Hepatocyte (in vitro differentiated cells): ENCODE data around the gene MRM3. TPM values are rescaled to one million over a fixed set of nuclear protein-coding genes. Genes with fewer than 3 reads are reported as not detected.
"Not testable (repeated sequence)": the region's sequence is repeated elsewhere in the genome, so short reads cannot be mapped to it uniquely, and the experiment has no call there.

Source experiments
- DNase-seq: peaks from one replicate; pipeline ENCODE4 v3.0.0-alpha.2; 2016; ENCODE audit warnings: low spot score
- H2AFZ ChIP-seq: fragments of 200-600 bp; sonication (generic); 2 replicates; pipeline ENCODE4 v1.6.0; 2016; ENCODE audit warnings: antibody characterized with exemption, mild to moderate bottlenecking
- H3K27ac ChIP-seq: fragments of 200-600 bp; sonication (generic); 2 replicates; pipeline ENCODE4 v1.5.1; 2016; ENCODE audit warnings: mild to moderate bottlenecking
- H3K27me3 ChIP-seq: fragments of 200-600 bp; sonication (generic); 2 replicates; pipeline ENCODE4 v1.6.1; 2016
- H3K36me3 ChIP-seq: fragments of 200-600 bp; sonication (generic); replicated peaks from 2 replicates; pipeline ENCODE4 v1.5.1; 2016; ENCODE audit warnings: low read depth; ENCODE audit not compliant: insufficient read depth
- H3K4me1 ChIP-seq: fragments of 200-600 bp; sonication (generic); 2 replicates; pipeline ENCODE4 v1.5.1; 2016; ENCODE audit warnings: mild to moderate bottlenecking, moderate library complexity; ENCODE audit not compliant: insufficient read depth
- H3K4me2 ChIP-seq: fragments of 200-600 bp; sonication (generic); 2 replicates; pipeline ENCODE4 v1.6.0; 2016
- H3K4me3 ChIP-seq: fragments of 200-600 bp; sonication (generic); 2 replicates; pipeline ENCODE4 v1.5.1; 2016; ENCODE audit warnings: mild to moderate bottlenecking
- H3K79me2 ChIP-seq: fragments of 200-600 bp; sonication (generic); 2 replicates; pipeline ENCODE4 v1.6.0; 2017; ENCODE audit warnings: mild to moderate bottlenecking
- H3K9me2 ChIP-seq: fragments of 200-600 bp; sonication (generic); replicated peaks from 2 replicates; pipeline ENCODE4 v1.6.0; 2017; ENCODE audit warnings: mild to moderate bottlenecking; ENCODE audit not compliant: insufficient read depth
- H3K9me3 ChIP-seq: fragments of 200-600 bp; sonication (generic); 2 replicates; pipeline ENCODE4 v1.5.1; 2016; ENCODE audit warnings: low read depth, mild to moderate bottlenecking
- H4K20me1 ChIP-seq: fragments of 200-600 bp; sonication (generic); 2 replicates; pipeline ENCODE4 v1.6.0; 2016; ENCODE audit warnings: mild to moderate bottlenecking; ENCODE audit not compliant: insufficient read depth, poor library complexity, severe bottlenecking
- EZH2 ChIP-seq: fragments of 200-600 bp; sonication (generic); IDR thresholded peaks from 2 replicates; pipeline ENCODE4 v1.6.1; 2016; ENCODE audit warnings: antibody characterized with exemption, mild to moderate bottlenecking, borderline replicate concordance
- EZH2phosphoT487 ChIP-seq: fragments of 200-600 bp; sonication (generic); IDR thresholded peaks from one replicate; pipeline ENCODE4 v1.6.1; 2018; ENCODE audit warnings: antibody characterized with exemption, mild to moderate bottlenecking, low read depth, moderate library complexity; ENCODE audit not compliant: unreplicated experiment, severe bottlenecking
- WGBS: methylation state at CpG from one replicate; pipeline ENCODE4 v1.1.6; 2016; ENCODE audit warnings: low lambda C conversion rate; ENCODE audit errors: missing lambda C conversion rate; 5-methylcytosine and 5-hydroxymethylcytosine counted together
- polyA plus RNA-seq: library from polyadenylated mRNA; unstranded; fragments of >200 nt; fragmentation: Nextera tagmentation; extraction: Ambion mirVana; gene quantifications from 2 replicates; pipeline ENCODE4 v1.2.1, GENCODE V29; 2016
- total RNA-seq: library from RNA; depleted of rRNA; stranded (reverse); fragments of >200 nt; gene quantifications from 2 replicates; pipeline ENCODE4 v1.2.3, GENCODE V29; 2014
- TF ChIP-seq, protein P1 (sequence below): fragments of 200-600 bp; sonication (generic); IDR thresholded peaks from 2 replicates; pipeline ENCODE4 v1.5.1; 2016; ENCODE audit warnings: antibody characterized with exemption, mild to moderate bottlenecking; ENCODE audit not compliant: poor library complexity

The MRM3 gene
- total and polyA plus RNA-seq, 2 experiments from 2014 or later = 14.6 to 15.3 TPM

DNA sequence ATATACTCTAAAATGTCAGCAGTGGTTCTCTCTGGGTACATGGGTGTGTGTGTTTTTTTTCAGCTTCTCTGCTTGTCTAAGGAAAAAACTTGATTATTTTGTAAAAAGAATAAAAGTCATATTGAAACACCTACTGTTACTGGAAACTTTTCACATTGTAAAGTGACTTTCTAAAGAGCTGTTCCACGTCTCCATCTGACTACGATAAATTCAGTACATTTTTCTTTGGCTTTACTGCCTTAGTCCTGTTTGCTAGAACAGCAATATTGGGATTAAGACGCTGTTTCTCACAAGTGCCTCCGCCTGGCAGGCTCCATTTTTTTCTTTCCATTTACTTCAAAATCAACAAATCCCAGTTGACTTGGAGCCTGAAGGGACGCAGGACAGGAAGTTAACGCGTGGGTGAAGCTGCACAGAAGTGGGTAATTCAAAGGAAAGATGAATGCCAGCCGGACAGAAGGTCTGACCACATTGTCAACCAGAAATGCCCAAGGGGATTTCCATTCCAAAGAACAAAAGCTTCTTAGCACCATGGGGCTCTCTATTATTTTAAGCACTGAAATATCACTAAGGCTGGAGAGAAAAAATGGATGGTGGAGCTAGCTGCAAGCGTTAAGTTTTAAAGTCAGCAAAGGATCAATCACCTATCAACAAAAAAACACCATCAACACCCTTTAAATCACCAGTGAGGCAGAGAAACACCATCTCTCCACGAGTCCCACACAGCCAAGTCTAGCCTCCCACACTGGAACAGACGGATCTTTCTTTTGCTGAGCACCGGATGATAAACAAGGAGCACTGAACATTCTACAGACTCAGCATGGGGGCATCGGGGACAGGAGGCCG lies 8.5 kb upstream of the MRM3 start:
- H3K4me1 ChIP-seq = no peaks in the 10 kb centered on the region
- no peak for DNase-seq
- no peak for TF ChIP-seq EZH2
- no peak for TF ChIP-seq EZH2phosphoT487
- TF ChIP-seq, protein P1, sequence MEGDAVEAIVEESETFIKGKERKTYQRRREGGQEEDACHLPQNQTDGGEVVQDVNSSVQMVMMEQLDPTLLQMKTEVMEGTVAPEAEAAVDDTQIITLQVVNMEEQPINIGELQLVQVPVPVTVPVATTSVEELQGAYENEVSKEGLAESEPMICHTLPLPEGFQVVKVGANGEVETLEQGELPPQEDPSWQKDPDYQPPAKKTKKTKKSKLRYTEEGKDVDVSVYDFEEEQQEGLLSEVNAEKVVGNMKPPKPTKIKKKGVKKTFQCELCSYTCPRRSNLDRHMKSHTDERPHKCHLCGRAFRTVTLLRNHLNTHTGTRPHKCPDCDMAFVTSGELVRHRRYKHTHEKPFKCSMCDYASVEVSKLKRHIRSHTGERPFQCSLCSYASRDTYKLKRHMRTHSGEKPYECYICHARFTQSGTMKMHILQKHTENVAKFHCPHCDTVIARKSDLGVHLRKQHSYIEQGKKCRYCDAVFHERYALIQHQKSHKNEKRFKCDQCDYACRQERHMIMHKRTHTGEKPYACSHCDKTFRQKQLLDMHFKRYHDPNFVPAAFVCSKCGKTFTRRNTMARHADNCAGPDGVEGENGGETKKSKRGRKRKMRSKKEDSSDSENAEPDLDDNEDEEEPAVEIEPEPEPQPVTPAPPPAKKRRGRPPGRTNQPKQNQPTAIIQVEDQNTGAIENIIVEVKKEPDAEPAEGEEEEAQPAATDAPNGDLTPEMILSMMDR = no peak
- H3K79me2 ChIP-seq = peaks cover 16% of the 10 kb centered on the region
- H3K4me2 ChIP-seq = no peak overlapping the region
- no peaks in the 10 kb centered on the region for H3K27me3 ChIP-seq
- H3K27ac ChIP-seq = no peak overlapping the region
- H3K9me3 ChIP-seq = no peaks in the 10 kb centered on the region
- H3K9me2 ChIP-seq = no peaks in the 10 kb centered on the region
- peaks cover 5% of the 10 kb centered on the region for H3K36me3 ChIP-seq
- H3K4me3 ChIP-seq = no peak overlapping the region
- 72% methylated on average over 14 of the region's 14 CpGs for WGBS
- no peaks in the 10 kb centered on the region for H4K20me1 ChIP-seq
- no peak overlapping the region for H2AFZ ChIP-seq

DNA sequence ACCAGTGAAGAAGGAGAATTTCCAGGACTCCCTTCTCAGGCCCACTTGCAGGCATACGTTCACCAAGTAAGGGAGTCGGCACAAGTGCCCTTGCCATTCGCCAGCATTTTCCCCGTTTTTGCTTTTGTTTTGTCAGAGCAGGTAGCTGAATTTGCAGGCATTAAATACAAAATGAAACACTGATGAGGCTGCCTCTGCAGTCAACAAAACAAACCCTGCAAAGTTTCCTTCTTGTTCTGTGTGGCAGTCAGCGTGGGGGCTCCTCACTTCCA lies 7.9 kb upstream of the MRM3 start:
- Histone ChIP-seq H3K4me1 (no peaks in the 10 kb centered on the region), H3K79me2 (peaks cover 20% of the 10 kb centered on the region), H3K27me3 (no peaks in the 10 kb centered on the region), H2AFZ (no peak overlapping the region), H3K4me2 (no peak overlapping the region), H3K27ac (no peak overlapping the region), H3K4me3 (no peak overlapping the region), H3K9me3 (no peaks in the 10 kb centered on the region), H3K36me3 (peaks cover 5% of the 10 kb centered on the region), H4K20me1 (no peaks in the 10 kb centered on the region), H3K9me2 (no peaks in the 10 kb centered on the region)
- 91% methylated on average over 5 of the region's 5 CpGs for WGBS
- no peak for TF ChIP-seq EZH2
- TF ChIP-seq, protein P1 = no peak
- TF ChIP-seq EZH2phosphoT487 = no peak
- DNase-seq = no peak

DNA sequence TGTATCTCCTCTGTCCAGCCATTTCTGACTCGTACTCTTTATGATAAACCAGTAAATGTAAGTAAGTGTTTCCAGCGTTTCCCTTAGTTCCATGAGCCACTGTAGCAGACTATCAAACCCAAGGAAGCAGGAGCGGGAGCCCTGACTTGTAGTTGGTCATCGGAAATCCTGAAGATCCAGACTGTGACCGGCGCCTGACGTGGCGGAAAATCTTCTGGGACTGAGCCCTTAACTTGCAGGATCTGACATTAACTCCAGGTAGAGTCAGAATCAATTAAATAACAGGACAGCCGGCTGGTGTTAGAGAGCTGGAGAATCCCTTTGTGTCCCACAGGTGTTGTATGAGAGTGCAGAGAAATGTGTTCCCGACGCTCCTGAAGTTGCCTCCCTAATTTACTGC lies 4.1 kb upstream of the MRM3 start:
- H2AFZ ChIP-seq = no peak overlapping the region
- DNase-seq = no peak
- H3K4me3 ChIP-seq = no peak overlapping the region
- H3K27me3 ChIP-seq = no peaks in the 10 kb centered on the region
- H3K4me1 ChIP-seq = peaks cover 9% of the 10 kb centered on the region
- no peaks in the 10 kb centered on the region for H3K36me3 ChIP-seq
- H3K4me2 ChIP-seq = no peak overlapping the region
- H4K20me1 ChIP-seq = no peaks in the 10 kb centered on the region
- peaks cover 56% of the 10 kb centered on the region for H3K79me2 ChIP-seq
- H3K9me3 ChIP-seq = no peaks in the 10 kb centered on the region
- WGBS = 98% methylated on average over 11 of the region's 11 CpGs
- H3K9me2 ChIP-seq = no peaks in the 10 kb centered on the region
- TF ChIP-seq, protein P1 = no peak
- TF ChIP-seq EZH2 (no peak), EZH2phosphoT487 (no peak)
- no peak overlapping the region for H3K27ac ChIP-seq

DNA sequence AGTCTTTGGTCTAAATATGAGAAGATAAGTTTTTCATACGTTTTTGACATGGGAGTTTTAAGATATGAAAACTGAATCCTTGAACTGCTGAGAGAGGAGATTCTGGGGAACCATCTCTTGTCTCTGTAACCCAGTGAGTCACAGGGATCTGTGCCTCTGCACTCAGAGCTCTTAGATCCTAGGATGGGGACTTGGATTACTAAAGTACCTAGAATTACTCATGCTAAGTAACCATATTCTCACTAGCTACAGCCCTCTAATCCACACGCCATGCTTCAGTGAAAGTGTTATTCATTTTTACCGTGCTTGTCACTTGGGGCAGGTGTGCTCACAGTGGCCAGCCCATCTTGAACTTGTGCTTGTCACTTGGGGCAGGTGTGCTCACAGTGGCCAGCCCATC lies 2.0 kb downstream of the MRM3 start:
- Histone ChIP-seq H3K4me1 (peaks cover 14% of the 10 kb centered on the region), H3K27ac (no peak overlapping the region), H3K27me3 (no peaks in the 10 kb centered on the region), H3K79me2 (peaks cover 75% of the 10 kb centered on the region), H4K20me1 (no peaks in the 10 kb centered on the region), H3K4me2 (peak overlapping the region; percentile 94), H3K36me3 (no peaks in the 10 kb centered on the region), H3K9me3 (no peaks in the 10 kb centered on the region), H3K4me3 (no peak overlapping the region), H3K9me2 (no peaks in the 10 kb centered on the region), H2AFZ (no peak overlapping the region)
- WGBS = 79% methylated on average over 3 of the region's 3 CpGs
- DNase-seq = no peak
- no peak for TF ChIP-seq EZH2
- TF ChIP-seq, protein P1 = no peak
- TF ChIP-seq EZH2phosphoT487 = no peak

DNA sequence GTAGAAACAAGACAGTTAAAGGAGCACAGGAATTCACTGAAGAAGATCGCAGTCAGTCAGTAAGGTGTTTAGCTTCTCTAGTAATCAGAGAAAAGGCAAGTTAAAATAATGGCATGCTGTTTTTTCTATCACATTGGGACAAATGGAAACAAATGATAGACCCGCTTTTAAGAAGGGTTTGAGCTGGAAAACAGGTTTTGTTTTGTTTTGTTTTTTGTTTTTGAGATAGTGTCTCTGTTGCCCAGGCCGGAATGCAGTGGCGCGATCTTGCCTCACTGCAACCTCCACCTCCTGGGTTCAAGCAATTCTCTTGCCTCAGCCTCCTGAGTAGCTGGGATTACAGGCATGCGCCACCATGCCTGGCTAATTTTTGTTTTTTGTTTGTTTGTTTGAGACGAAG lies 3.7 kb downstream of the MRM3 start:
- H3K79me2 ChIP-seq = peaks cover 58% of the 10 kb centered on the region
- not testable (repeated sequence) for H3K4me2 ChIP-seq
- 84% methylated on average over 7 of the region's 7 CpGs for WGBS

More for the DNA sequence above, 3.7 kb downstream of the MRM3 start:
- not testable (repeated sequence) for DNase-seq, H3K9me2 ChIP-seq, H3K9me3 ChIP-seq, H4K20me1 ChIP-seq, H3K4me3 ChIP-seq, H2AFZ ChIP-seq, H3K36me3 ChIP-seq, H3K27ac ChIP-seq, H3K27me3 ChIP-seq
- peaks cover 13% of the 10 kb centered on the region for H3K4me1 ChIP-seq
